Karpas-422 (cell line): ENCODE data around the gene MUC5B. TPM values are rescaled to one million over a fixed set of nuclear protein-coding genes. Genes with fewer than 3 reads are reported as not detected.
"Not testable (repeated sequence)": the region's sequence is repeated elsewhere in the genome, so short reads cannot be mapped to it uniquely, and the experiment has no call there.

ENCODE experiments used
- DNase-seq: peaks from one replicate; pipeline ENCODE4 v3.0.0-alpha.2; 2015
- H2AFZ ChIP-seq: fragments of 200-600 bp; sonication (generic); 2 replicates; pipeline ENCODE4 v1.6.1; 2014; ENCODE audit warnings: antibody characterized with exemption, low read length, mixed read lengths
- H3K27ac ChIP-seq: fragments of 200-600 bp; sonication (generic); 2 replicates; pipeline ENCODE4 v1.5.1; 2014; ENCODE audit warnings: mild to moderate bottlenecking, low read length, moderate library complexity
- H3K27me3 ChIP-seq: fragments of 200-600 bp; sonication (generic); 2 replicates; pipeline ENCODE4 v1.6.1; 2014; ENCODE audit warnings: low read length, mixed read lengths
- H3K36me3 ChIP-seq: fragments of 200-600 bp; sonication (generic); 2 replicates; pipeline ENCODE4 v1.6.1; 2014; ENCODE audit warnings: low read length, mixed read lengths; ENCODE audit not compliant: insufficient read depth
- H3K4me1 ChIP-seq: fragments of 200-600 bp; sonication (generic); 2 replicates; pipeline ENCODE4 v1.6.1; 2014; ENCODE audit warnings: mild to moderate bottlenecking, low read length, mixed read lengths
- H3K4me2 ChIP-seq: fragments of 200-600 bp; sonication (generic); 2 replicates; pipeline ENCODE4 v1.6.1; 2014; ENCODE audit warnings: low read length, low read depth, mild to moderate bottlenecking; ENCODE audit not compliant: poor library complexity, severe bottlenecking
- H3K4me3 ChIP-seq: fragments of 200-600 bp; sonication (generic); 2 replicates; pipeline ENCODE4 v1.5.1; 2014; ENCODE audit warnings: mild to moderate bottlenecking, antibody characterized with exemption, low read length, mixed read lengths
- H3K79me2 ChIP-seq: fragments of 200-600 bp; sonication (generic); 2 replicates; pipeline ENCODE4 v1.6.1; 2014; ENCODE audit warnings: mild to moderate bottlenecking, low read length, mixed read lengths
- H3K9ac ChIP-seq: fragments of 200-600 bp; sonication (generic); 2 replicates; pipeline ENCODE4 v1.6.0; 2014; ENCODE audit warnings: low read length
- H3K9me2 ChIP-seq: fragments of 200-600 bp; sonication (generic), shearing (Covaris generic); replicated peaks from 2 replicates; pipeline ENCODE4 v1.6.0; 2014; ENCODE audit warnings: mild to moderate bottlenecking, low read length, moderate library complexity; ENCODE audit not compliant: insufficient read depth
- H3K9me3 ChIP-seq: fragments of 300-700, 200-600 bp; sonication (generic); 2 replicates; pipeline ENCODE4 v1.6.1; 2014; ENCODE audit warnings: low read length, mixed read lengths
- H4K20me1 ChIP-seq: fragments of 200-600 bp; sonication (generic); 2 replicates; pipeline ENCODE4 v1.6.1; 2014; ENCODE audit warnings: mild to moderate bottlenecking, antibody characterized with exemption, low read length, low read depth; ENCODE audit not compliant: insufficient read depth
- total RNA-seq: library from RNA; depleted of rRNA; stranded (reverse); fragments of >200 nt; shearing (Covaris generic); gene quantifications from 2 replicates; pipeline ENCODE4 v1.2.3, GENCODE V29; 2014; ENCODE audit warnings: low replicate concordance

MUC5B gene
- total RNA-seq, 1 experiment from 2014 or later, result 0.04 TPM

DNA sequence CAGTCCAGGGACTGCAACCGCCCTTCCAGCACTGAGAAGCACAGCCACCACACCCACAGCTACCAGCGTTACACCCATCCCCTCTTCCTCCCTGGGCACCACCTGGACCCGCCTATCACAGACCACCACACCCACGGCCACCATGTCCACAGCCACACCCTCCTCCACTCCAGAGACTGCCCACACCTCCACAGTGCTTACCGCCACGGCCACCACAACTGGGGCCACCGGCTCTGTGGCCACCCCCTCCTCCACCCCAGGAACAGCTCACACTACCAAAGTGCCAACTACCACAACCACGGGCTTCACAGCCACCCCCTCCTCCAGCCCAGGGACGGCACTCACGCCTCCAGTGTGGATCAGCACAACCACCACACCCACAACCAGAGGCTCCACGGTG is 19.9 kb downstream of the MUC5B start:
- not testable (repeated sequence) for H3K9me3 ChIP-seq, DNase-seq, H3K27me3 ChIP-seq, H3K4me2 ChIP-seq, H2AFZ ChIP-seq, H3K36me3 ChIP-seq, H3K9me2 ChIP-seq, H3K27ac ChIP-seq, H3K79me2 ChIP-seq, H4K20me1 ChIP-seq, H3K4me1 ChIP-seq, H3K4me3 ChIP-seq, H3K9ac ChIP-seq

DNA sequence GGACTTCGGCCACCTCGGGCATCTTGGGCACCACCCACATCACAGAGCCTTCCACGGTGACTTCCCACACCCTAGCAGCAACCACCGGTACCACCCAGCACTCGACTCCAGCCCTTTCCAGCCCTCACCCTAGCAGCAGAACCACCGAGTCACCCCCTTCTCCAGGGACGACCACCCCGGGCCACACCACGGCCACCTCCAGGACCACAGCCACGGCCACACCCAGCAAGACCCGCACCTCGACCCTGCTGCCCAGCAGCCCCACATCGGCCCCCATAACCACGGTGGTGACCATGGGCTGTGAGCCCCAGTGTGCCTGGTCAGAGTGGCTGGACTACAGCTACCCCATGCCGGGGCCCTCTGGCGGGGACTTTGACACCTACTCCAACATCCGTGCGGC is 20.7 kb downstream of the MUC5B start:
- not testable (repeated sequence) for H3K79me2 ChIP-seq, H3K4me2 ChIP-seq, H3K36me3 ChIP-seq, DNase-seq, H3K9me3 ChIP-seq, H2AFZ ChIP-seq, H3K9ac ChIP-seq, H3K27me3 ChIP-seq, H3K27ac ChIP-seq, H4K20me1 ChIP-seq, H3K4me1 ChIP-seq, H3K9me2 ChIP-seq, H3K4me3 ChIP-seq

DNA sequence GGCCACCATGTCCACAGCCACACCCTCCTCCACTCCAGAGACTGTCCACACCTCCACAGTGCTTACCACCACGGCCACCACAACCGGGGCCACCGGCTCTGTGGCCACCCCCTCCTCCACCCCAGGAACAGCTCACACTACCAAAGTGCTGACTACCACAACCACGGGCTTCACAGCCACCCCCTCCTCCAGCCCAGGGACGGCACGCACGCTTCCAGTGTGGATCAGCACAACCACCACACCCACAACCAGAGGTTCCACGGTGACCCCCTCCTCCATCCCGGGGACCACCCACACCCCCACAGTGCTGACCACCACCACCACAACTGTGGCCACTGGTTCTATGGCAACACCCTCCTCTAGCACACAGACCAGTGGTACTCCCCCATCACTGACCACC is 21.7 kb downstream of the MUC5B start:
- not testable (repeated sequence) for H4K20me1 ChIP-seq, H3K9me2 ChIP-seq, H3K27ac ChIP-seq, DNase-seq, H3K9me3 ChIP-seq, H3K9ac ChIP-seq, H3K4me1 ChIP-seq, H2AFZ ChIP-seq, H3K4me2 ChIP-seq, H3K4me3 ChIP-seq, H3K27me3 ChIP-seq, H3K36me3 ChIP-seq, H3K79me2 ChIP-seq

DNA sequence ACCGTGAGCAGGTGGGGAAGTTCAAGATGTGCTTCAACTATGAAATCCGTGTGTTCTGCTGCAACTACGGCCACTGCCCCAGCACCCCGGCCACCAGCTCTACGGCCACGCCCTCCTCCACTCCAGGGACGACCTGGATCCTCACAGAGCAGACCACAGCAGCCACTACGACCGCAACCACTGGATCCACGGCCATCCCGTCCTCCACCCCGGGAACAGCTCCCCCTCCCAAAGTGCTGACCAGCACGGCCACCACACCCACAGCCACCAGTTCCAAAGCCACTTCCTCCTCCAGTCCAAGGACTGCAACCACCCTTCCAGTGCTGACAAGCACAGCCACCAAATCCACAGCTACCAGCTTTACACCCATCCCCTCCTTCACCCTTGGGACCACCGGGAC is 22.9 kb downstream of the MUC5B start:
- H3K27me3 ChIP-seq, H3K9me2 ChIP-seq, H3K4me2 ChIP-seq, H3K4me1 ChIP-seq, H3K79me2 ChIP-seq, H3K36me3 ChIP-seq, H2AFZ ChIP-seq, H3K27ac ChIP-seq, H3K9me3 ChIP-seq, H3K4me3 ChIP-seq, H4K20me1 ChIP-seq, H3K9ac ChIP-seq, DNase-seq: not testable (repeated sequence)

DNA sequence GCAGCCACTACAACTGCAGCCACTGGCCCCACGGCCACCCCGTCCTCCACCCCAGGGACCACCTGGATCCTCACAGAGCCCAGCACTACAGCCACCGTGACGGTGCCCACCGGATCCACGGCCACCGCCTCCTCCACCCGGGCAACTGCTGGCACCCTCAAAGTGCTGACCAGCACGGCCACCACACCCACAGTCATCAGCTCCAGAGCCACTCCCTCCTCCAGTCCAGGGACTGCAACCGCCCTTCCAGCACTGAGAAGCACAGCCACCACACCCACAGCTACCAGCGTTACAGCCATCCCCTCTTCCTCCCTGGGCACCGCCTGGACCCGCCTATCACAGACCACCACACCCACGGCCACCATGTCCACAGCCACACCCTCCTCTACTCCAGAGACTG is 23.4 kb downstream of the MUC5B start:
- H3K4me2 ChIP-seq, H2AFZ ChIP-seq, DNase-seq, H3K4me1 ChIP-seq, H4K20me1 ChIP-seq, H3K79me2 ChIP-seq, H3K27me3 ChIP-seq, H3K27ac ChIP-seq, H3K4me3 ChIP-seq, H3K9ac ChIP-seq, H3K9me3 ChIP-seq, H3K9me2 ChIP-seq, H3K36me3 ChIP-seq: not testable (repeated sequence)

DNA sequence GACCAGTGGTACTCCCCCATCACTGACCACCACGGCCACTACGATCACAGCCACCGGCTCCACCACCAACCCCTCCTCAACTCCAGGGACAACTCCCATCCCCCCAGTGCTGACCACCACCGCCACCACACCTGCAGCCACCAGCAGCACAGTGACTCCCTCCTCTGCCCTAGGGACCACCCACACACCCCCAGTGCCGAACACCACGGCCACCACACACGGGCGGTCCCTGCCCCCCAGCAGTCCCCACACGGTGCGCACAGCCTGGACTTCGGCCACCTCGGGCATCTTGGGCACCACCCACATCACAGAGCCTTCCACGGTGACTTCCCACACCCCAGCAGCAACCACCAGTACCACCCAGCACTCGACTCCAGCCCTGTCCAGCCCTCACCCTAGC is 24.2 kb downstream of the MUC5B start:
- H3K9ac ChIP-seq, H3K9me2 ChIP-seq, H3K36me3 ChIP-seq, H4K20me1 ChIP-seq, H2AFZ ChIP-seq, H3K27me3 ChIP-seq, H3K27ac ChIP-seq, H3K4me3 ChIP-seq, H3K79me2 ChIP-seq, DNase-seq, H3K4me1 ChIP-seq, H3K9me3 ChIP-seq, H3K4me2 ChIP-seq: not testable (repeated sequence)

DNA sequence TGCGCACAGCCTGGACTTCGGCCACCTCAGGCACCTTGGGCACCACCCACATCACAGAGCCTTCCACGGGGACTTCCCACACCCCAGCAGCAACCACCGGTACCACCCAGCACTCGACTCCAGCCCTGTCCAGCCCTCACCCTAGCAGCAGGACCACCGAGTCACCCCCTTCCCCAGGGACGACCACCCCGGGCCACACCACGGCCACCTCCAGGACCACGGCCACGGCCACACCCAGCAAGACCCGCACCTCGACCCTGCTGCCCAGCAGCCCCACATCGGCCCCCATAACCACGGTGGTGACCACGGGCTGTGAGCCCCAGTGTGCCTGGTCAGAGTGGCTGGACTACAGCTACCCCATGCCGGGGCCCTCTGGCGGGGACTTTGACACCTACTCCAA is 26.1 kb downstream of the MUC5B start:
- not testable (repeated sequence) for H3K4me3 ChIP-seq, H3K9me3 ChIP-seq, H3K4me1 ChIP-seq, H4K20me1 ChIP-seq, H3K36me3 ChIP-seq, H2AFZ ChIP-seq, DNase-seq, H3K27me3 ChIP-seq, H3K9me2 ChIP-seq, H3K27ac ChIP-seq, H3K4me2 ChIP-seq, H3K79me2 ChIP-seq, H3K9ac ChIP-seq

DNA sequence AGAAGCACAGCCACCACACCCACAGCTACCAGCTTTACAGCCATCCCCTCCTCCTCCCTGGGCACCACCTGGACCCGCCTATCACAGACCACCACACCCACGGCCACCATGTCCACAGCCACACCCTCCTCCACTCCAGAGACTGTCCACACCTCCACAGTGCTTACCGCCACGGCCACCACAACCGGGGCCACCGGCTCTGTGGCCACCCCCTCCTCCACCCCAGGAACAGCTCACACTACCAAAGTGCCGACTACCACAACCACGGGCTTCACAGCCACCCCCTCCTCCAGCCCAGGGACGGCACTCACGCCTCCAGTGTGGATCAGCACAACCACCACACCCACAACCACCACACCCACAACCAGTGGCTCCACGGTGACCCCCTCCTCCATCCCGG is 27.5 kb downstream of the MUC5B start:
- H3K27ac ChIP-seq, H3K36me3 ChIP-seq, H3K79me2 ChIP-seq, H3K4me1 ChIP-seq, H2AFZ ChIP-seq, H3K9me2 ChIP-seq, H4K20me1 ChIP-seq, DNase-seq, H3K27me3 ChIP-seq, H3K4me2 ChIP-seq, H3K9ac ChIP-seq, H3K9me3 ChIP-seq, H3K4me3 ChIP-seq: not testable (repeated sequence)

DNA sequence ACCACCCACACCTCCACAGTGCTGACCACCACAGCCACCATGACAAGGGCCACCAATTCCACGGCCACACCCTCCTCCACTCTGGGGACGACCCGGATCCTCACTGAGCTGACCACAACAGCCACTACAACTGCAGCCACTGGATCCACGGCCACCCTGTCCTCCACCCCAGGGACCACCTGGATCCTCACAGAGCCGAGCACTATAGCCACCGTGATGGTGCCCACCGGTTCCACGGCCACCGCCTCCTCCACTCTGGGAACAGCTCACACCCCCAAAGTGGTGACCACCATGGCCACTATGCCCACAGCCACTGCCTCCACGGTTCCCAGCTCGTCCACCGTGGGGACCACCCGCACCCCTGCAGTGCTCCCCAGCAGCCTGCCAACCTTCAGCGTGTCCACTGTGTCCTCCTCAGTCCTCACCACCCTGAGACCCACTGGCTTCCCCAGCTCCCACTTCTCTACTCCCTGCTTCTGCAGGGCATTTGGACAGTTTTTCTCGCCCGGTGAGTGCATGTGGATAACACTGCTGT is 28.4 kb downstream of the MUC5B start:
- no peak overlapping the region for H2AFZ ChIP-seq
- no peak overlapping the region for H3K27ac ChIP-seq
- no peaks in the 10 kb centered on the region for H3K27me3 ChIP-seq
- H3K4me2 ChIP-seq, result no peak overlapping the region
- no peak overlapping the region for H3K9ac ChIP-seq
- H4K20me1 ChIP-seq, result no peaks in the 10 kb centered on the region
- H3K4me1 ChIP-seq, result no peaks in the 10 kb centered on the region
- H3K9me3 ChIP-seq, result peaks cover 6% of the 10 kb centered on the region; the same call in 1 of the 2 replicates
- H3K9me2 ChIP-seq, result no peaks in the 10 kb centered on the region
- H3K79me2 ChIP-seq, result no peaks in the 10 kb centered on the region
- H3K4me3 ChIP-seq, result no peak overlapping the region
- no peaks in the 10 kb centered on the region for H3K36me3 ChIP-seq
- DNase-seq, result no peak
